Immature natural killer cell (primary cell): ENCODE data around the gene DDX19B. TPM values are rescaled to one million over a fixed set of nuclear protein-coding genes. Genes with fewer than 3 reads are reported as not detected.
"Not testable (repeated sequence)": the region's sequence is repeated elsewhere in the genome, so short reads cannot be mapped to it uniquely, and the experiment has no call there.

ENCODE experiments used
- DNase-seq, 3 donors: peaks; one replicate each; pipeline ENCODE4 v3.0.0; 2022; ENCODE audit warnings: mixed read lengths in 1 of 3
- H3K27ac Mint-ChIP-seq, 6 donors: one replicate each; pipeline ENCODE4 v1.8.0; 2020; ENCODE audit warnings: mixed read lengths in 6 of 6, mild to moderate bottlenecking in 5 of 6, inconsistent platforms in 4 of 6, moderate library complexity in 3 of 6
- H3K27me3 Mint-ChIP-seq, 3 donors: one replicate each; pipeline ENCODE4 v1.8.0; 2020 to 2021; ENCODE audit warnings: low read depth in 3 of 3, mild to moderate bottlenecking in 3 of 3, mixed read lengths in 3 of 3, moderate library complexity in 3 of 3, inconsistent platforms in 1 of 3
- H3K36me3 Mint-ChIP-seq, 3 donors: one replicate each; pipeline ENCODE4 v1.8.0; 2020; ENCODE audit warnings: mixed read lengths in 3 of 3, inconsistent platforms in 2 of 3, mild to moderate bottlenecking in 2 of 3
- H3K4me1 Mint-ChIP-seq, 2 donors: one replicate each; pipeline ENCODE4 v1.8.0; 2020; ENCODE audit warnings: inconsistent platforms in 2 of 2, mild to moderate bottlenecking in 2 of 2, mixed read lengths in 2 of 2, moderate library complexity in 1 of 2
- H3K4me3 Mint-ChIP-seq, 5 donors: one replicate each; pipeline ENCODE4 v1.8.0; 2020; ENCODE audit warnings: mild to moderate bottlenecking in 5 of 5, mixed read lengths in 5 of 5, inconsistent platforms in 3 of 5, moderate library complexity in 3 of 5
- H3K9me3 Mint-ChIP-seq, 6 donors: one replicate each; pipeline ENCODE4 v1.8.0; 2020; ENCODE audit warnings: mild to moderate bottlenecking in 6 of 6, mixed read lengths in 6 of 6, inconsistent platforms in 4 of 6, moderate library complexity in 3 of 6
- polyA plus RNA-seq, 3 donors: library from polyadenylated mRNA; unstranded; fragments of 300-500 nt; fragmentation: Illumina TruSeq; gene quantifications; one replicate each; pipeline ENCODE4 v1.2.3, GENCODE V29; 2021

DDX19B gene
- polyA plus RNA-seq, 3 donors from 2014 or later = 53.1 to 85.3 (median 68.7) TPM

DNA sequence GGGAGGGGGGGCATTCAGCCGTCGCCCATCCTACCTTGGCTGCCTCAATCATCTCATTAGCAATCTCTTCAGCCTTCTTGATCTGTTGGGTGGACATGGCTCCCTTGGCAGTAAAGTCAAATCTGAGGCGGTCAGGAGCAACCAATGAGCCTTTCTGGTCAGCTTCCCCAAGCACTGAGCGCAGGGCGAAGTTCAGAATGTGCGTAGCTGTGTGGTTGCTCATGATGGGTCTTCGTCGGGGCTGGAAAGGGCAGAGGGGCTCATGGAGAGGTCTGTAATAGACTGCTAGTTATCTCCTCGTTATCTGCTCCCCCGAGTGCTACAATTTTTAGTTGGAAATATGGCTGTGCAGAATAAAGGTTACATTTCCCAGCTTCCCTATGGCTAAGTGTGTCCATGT is 40.0 kb upstream of the DDX19B start:
- H3K36me3 Mint-ChIP-seq = peaks cover 12 to 34% (median 15%) of the 10 kb centered on the region in 3 donors
- no peak for DNase-seq
- H3K9me3 Mint-ChIP-seq = no peaks in the 10 kb centered on the region
- H3K4me3 Mint-ChIP-seq = no peak overlapping the region
- no peak overlapping the region for H3K27ac Mint-ChIP-seq
- no peaks in the 10 kb centered on the region for H3K27me3 Mint-ChIP-seq
- H3K4me1 Mint-ChIP-seq = no peaks in the 10 kb centered on the region

DNA sequence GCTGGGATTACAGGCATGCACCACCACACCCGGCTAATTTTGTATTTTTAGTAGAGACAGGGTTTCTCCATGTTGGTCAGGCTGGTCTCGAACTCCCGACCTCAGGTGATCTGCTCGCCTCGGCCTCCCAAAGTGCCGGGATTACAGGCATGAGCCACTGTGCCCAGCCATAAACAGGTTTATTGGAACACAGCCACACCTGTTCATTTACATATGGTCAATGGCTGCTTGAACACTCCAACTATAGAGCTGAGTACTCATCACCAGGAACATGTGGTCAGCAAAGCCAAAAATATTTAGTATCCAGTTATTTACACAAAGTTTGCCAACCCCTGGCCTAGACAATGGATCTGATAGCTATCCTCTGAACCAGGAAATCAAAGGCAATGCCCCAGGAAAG is 39.1 kb upstream of the DDX19B start:
- H3K9me3 Mint-ChIP-seq, H3K4me1 Mint-ChIP-seq: not testable (repeated sequence)
- H3K27ac Mint-ChIP-seq = peak overlapping the region in 1 of 6 donors; percentile 17

DNA sequence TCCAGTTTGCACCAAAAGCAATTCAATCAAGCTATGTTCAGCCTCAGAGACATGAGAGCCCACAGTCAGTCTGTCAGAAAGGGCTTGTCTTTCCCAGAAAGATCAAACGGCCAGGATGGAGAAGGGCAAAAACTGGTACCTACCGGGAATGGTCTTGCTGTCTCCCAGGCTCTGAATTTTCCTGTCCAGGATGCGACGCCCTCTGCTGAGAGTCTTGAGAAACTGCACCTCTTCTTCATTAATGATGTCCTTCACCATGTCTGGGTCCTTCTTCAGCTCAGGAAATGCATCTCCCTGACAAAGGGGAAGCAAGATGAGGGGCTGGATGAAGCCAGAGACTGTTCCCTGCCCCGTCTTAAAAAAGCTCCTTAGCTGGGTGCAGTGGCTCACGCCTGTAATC is 31.5 kb upstream of the DDX19B start:
- Mint-ChIP-seq H3K9me3 (no peaks in the 10 kb centered on the region), H3K27ac (peak overlapping the region in 1 of 6 donors; percentile 30), H3K27me3 (no peaks in the 10 kb centered on the region), H3K4me3 (no peak overlapping the region), H3K4me1 (no peaks in the 10 kb centered on the region), H3K36me3 (peaks cover 24 to 47% (median 28%) of the 10 kb centered on the region in 3 donors)
- peak in 2 of 3 donors; percentile 19 to 22 for DNase-seq

More for the DNA sequence above, 39.1 kb upstream of the DDX19B start:
- not testable (repeated sequence) for H3K27me3 Mint-ChIP-seq, H3K4me3 Mint-ChIP-seq, DNase-seq
- peaks cover 15 to 39% (median 18%) of the 10 kb centered on the region in 3 donors for H3K36me3 Mint-ChIP-seq

DNA sequence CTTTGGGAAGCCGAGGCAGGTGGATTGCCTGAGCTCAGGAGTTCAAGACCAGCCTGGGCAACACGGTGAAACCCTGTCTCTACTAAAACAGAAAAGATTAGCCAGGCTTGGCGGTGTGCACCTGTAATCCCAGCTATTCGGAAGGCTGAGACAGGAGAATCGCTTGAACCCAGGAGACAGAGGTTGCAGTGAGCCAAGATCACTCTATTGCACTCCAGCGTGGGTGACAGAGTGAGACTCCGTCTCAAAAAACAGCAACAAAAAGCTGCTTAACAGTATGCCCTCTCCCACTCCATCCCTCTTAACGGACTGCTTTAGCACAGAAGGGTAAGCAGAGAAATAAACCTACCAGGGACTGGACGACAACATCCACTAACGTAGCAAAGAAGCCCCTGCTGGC is 31.1 kb upstream of the DDX19B start:
- peak overlapping the region in 1 of 6 donors; percentile 30 for H3K27ac Mint-ChIP-seq
- DNase-seq, H3K4me1 Mint-ChIP-seq, H3K9me3 Mint-ChIP-seq, H3K4me3 Mint-ChIP-seq, H3K27me3 Mint-ChIP-seq: not testable (repeated sequence)
- peaks cover 24 to 48% (median 28%) of the 10 kb centered on the region in 3 donors for H3K36me3 Mint-ChIP-seq

DNA sequence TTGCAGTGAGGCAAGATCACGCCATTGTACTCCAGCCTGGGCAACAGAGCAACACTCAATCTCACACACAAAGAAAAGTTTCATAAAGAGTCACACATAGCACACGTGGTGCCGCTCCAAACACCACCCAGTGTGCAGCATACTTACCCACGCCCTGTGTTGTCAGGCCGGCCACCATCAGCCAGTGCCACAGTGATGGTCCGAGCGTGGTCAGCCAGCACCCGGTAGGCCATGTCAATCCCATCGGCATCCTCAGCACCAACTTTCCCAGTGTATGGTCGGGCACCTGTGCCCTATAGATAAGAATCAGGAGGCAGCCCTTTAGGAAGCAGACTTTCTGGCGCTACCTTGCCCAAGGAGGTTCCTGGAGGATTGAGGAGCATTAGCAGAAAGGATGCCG is 29.5 kb upstream of the DDX19B start:
- Mint-ChIP-seq H3K4me1 (no peaks in the 10 kb centered on the region), H3K36me3 (peaks cover 24 to 52% (median 32%) of the 10 kb centered on the region in 3 donors), H3K4me3 (no peak overlapping the region)

DNA sequence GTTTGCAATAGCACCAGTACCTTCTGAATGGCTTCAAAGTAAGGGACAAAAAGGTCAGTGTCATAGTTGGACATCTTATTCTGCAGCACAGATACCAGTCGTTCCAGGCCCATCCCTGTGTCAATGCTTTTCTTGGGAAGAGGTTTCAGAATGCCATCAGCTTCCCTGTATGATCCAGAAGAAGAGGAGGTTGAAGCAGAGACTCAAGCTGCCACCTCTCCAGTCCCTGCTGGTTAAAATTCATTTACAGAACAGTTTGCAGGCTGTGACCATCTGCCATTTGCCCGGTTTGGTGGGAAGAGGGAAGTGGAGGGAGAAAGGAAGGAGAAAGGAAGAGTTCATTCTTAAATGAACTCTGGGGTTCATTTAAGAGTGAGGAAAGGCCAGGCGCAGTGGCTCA is 28.8 kb upstream of the DDX19B start:
- Mint-ChIP-seq H3K9me3 (no peaks in the 10 kb centered on the region), H3K27me3 (no peaks in the 10 kb centered on the region), H3K27ac (no peak overlapping the region), H3K4me3 (no peak overlapping the region), H3K36me3 (peaks cover 18 to 45% (median 29%) of the 10 kb centered on the region in 3 donors), H3K4me1 (no peaks in the 10 kb centered on the region)
- no peak for DNase-seq

More for the DNA sequence above, 29.5 kb upstream of the DDX19B start:
- no peaks in the 10 kb centered on the region for H3K27me3 Mint-ChIP-seq
- no peak overlapping the region for H3K27ac Mint-ChIP-seq
- DNase-seq = no peak
- H3K9me3 Mint-ChIP-seq = no peaks in the 10 kb centered on the region

DNA sequence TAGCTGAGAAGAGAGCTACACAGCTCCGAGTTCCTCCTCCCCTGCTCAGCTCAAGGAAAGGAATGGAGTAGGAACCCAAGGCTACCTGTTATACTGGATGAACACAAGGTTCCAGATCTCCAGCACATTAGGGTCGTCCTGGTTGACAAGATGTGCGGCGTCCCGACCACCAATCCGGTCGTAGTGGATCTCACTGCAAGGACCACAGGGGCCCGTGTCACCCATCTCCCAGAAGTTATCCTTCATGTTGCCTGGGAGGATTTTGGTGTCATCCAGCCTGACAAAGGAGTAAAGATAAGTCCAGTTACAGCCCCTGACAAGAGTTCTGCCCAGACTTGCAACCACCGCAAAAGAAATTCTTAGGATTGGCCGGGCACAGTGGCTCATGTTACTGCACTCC is 27.3 kb upstream of the DDX19B start:
- Mint-ChIP-seq H3K4me3 (no peak overlapping the region), H3K9me3 (no peaks in the 10 kb centered on the region), H3K27ac (no peak overlapping the region), H3K4me1 (peaks cover 0 to 5% of the 10 kb centered on the region in 2 donors), H3K27me3 (no peaks in the 10 kb centered on the region), H3K36me3 (peaks cover 20 to 46% (median 29%) of the 10 kb centered on the region in 3 donors)
- DNase-seq = no peak

DNA sequence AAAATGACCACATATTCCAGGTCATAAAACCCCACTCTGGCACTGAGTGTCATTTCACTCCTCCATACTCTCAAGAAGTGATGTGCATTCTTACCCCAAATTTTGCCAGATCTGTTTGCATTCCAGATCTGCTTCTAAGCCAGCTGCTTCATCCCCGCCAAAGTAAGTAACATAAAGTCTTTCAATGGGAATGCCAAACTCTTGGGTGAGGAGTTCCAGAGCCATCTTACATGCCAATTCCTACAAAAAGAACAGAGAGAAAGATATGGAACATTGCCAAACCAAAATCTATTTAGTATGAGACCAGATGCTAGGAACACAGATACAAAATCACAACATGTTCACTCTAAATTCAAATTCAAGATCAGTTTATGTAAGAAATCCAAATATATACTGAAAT is 22.6 kb upstream of the DDX19B start:
- no peak for DNase-seq
- peaks cover 0 to 6% of the 10 kb centered on the region in 2 donors for H3K4me1 Mint-ChIP-seq
- H3K27me3 Mint-ChIP-seq = no peaks in the 10 kb centered on the region
- peak overlapping the region in 1 of 6 donors; percentile 34 for H3K27ac Mint-ChIP-seq
- peaks cover 12 to 40% (median 24%) of the 10 kb centered on the region in 3 donors for H3K36me3 Mint-ChIP-seq
- no peak overlapping the region for H3K4me3 Mint-ChIP-seq
- H3K9me3 Mint-ChIP-seq = no peaks in the 10 kb centered on the region

DNA sequence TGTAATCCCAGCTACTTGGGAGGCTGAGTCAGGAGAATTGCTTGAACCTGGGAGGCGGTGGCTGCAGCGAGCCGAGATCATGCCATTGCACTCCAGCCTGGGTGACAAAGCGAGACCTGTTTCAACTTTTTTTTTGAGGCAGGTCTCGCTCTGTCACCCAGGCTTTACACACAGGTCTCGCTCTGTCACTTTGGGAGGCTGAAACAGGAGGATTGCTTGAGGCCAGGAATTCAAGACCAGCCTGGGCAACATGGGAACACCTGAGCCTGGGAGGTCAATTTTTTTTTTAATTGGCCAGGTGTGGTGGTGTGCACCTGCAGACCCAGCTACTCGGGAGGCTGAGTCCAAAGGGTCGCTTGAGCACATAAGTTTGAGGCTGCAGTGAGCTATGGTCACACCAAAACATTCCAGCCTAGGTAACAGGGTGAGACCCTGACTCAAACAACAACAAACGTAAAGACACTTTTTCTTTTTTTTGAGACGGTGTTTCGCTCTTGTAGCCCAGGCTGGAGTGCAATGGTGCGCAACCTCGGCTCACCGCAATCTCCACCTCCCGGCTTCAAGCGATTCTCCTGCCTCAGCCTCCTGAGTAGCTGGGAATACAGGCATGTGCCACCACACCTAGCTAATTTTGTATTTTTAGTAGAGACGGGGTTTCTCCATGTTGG is 11.5 kb upstream of the DDX19B start:
- Mint-ChIP-seq H3K4me1 (peaks cover 37% of the 10 kb centered on the region in 2 donors), H3K27ac (peak overlapping the region in 1 of 6 donors; percentile 59), H3K4me3 (peak overlapping the region in 4 of 5 donors; percentile 53 to 69 (median 64))
- DNase-seq, H3K9me3 Mint-ChIP-seq, H3K36me3 Mint-ChIP-seq, H3K27me3 Mint-ChIP-seq: not testable (repeated sequence)

DNA sequence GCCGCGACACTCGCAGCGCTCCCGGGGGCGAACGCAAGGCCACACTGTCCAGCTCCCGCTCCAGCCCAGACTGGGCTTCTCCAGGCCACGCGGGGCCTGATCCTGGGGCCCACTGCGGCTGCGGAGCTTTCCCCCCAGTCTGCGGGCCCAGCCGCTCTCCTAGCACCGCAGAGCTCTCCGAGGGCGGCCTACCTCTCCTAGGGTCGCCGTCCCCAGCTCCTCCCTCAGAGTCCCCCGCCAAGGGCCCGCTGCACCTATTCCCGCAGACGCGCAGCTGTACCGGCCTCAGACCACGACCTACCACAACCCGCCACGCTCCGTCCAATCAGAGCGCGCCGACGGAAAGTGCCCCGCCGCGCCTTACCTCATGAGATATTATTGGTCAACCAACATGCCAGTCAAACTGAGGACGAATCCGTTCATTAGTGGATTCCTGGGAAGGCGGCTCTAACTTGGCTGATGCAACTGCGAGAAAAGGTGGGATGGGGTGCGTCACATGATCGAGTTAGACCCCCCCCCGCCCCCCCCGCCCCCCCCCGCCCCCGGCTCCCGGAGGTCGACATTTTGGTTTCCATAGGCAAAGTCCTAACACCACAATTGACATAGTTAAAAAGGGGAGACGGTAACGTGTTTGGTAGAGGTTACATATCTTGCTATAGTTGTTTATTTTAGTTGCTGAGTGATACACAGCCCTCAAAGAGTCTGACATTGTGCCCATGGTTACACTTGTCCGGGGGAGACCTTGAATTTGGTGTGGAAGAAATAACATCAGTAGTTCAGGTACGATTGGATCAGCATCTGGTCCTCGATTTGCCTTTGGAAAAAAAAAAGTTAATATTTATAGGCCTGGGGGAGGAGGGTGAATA is 9.5 kb upstream of the DDX19B start, which contains the start of gene AARS1:
Gene AARS1, minus strand, starts transcription at position 278 of the 866 bp plus-strand sequence. CDS start 6,743 bp downstream, outside the sequence.
- H3K36me3 Mint-ChIP-seq = no peaks in the 10 kb centered on the region
- H3K27ac Mint-ChIP-seq = peak within 1 kb of the TSS; percentile 89 to 99 (median 96)
- peak; percentile 97 to 98 (median 97) for DNase-seq
- peaks cover 19 to 20% of the 10 kb centered on the region in 2 donors for H3K4me1 Mint-ChIP-seq
- peaks cover 3 to 6% (median 5%) of the 10 kb centered on the region in 3 donors for H3K27me3 Mint-ChIP-seq
- no peaks in the 10 kb centered on the region for H3K9me3 Mint-ChIP-seq
- H3K4me3 Mint-ChIP-seq = peak within 1 kb of the TSS; percentile 91 to 99 (median 99)

DNA sequence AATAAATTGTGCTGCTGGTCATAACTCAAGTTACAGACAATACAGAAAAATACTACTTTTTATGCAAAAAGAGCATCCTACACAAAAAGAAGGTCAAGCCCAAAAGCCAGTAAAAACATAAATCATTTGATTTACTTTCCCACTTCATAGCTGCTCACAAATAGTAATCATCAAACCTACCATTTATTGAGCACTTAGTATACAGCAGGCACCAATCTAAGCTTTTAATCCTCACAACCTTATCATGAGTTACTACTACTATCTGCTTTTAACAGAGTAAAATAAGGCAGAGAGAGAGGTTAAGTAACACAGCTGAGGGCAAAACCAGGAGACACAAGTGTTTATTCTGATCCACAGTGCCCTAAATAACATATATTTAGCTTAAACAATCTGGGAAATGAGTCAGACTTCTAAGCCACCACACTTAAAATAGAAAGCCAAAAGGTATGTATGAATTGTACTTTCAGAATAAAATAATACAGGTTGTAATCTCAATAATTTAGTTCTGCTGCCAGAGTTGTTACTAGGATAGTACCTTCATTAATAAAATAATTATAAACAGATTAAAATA is 8.0 kb upstream of the DDX19B start:
- Mint-ChIP-seq H3K4me3 (no peak overlapping the region), H3K27ac (peak overlapping the region in 4 of 6 donors; percentile 13 to 63 (median 18)), H3K9me3 (no peaks in the 10 kb centered on the region), H3K27me3 (peaks cover 3 to 6% (median 3%) of the 10 kb centered on the region in 3 donors), H3K4me1 (peaks cover 13 to 20% of the 10 kb centered on the region in 2 donors), H3K36me3 (no peaks in the 10 kb centered on the region)
- no peak for DNase-seq

DNA sequence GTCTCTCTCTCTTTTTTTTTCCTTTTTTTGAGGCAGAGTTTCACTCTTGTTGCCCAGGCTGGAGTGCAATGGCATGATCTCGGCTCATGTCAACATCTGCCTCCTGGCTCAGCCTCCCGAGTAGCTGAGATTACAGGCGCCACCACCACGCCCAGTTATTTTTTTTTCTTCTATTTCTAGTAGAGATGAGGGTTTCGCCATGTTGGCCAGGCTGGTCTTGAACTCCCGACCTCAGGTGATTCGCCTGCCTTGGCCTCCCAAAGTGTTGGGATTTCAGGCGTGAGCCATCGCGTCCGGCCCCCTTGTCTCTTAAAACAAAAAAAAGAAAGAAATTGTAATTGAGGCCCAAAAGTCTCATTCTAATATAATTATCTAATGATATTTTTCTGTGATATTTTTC is 6.8 kb upstream of the DDX19B start:
- H3K4me1 Mint-ChIP-seq = peaks cover 13 to 20% of the 10 kb centered on the region in 2 donors
- not testable (repeated sequence) for H3K9me3 Mint-ChIP-seq, H3K36me3 Mint-ChIP-seq, H3K27ac Mint-ChIP-seq, H3K27me3 Mint-ChIP-seq, DNase-seq, H3K4me3 Mint-ChIP-seq

DNA sequence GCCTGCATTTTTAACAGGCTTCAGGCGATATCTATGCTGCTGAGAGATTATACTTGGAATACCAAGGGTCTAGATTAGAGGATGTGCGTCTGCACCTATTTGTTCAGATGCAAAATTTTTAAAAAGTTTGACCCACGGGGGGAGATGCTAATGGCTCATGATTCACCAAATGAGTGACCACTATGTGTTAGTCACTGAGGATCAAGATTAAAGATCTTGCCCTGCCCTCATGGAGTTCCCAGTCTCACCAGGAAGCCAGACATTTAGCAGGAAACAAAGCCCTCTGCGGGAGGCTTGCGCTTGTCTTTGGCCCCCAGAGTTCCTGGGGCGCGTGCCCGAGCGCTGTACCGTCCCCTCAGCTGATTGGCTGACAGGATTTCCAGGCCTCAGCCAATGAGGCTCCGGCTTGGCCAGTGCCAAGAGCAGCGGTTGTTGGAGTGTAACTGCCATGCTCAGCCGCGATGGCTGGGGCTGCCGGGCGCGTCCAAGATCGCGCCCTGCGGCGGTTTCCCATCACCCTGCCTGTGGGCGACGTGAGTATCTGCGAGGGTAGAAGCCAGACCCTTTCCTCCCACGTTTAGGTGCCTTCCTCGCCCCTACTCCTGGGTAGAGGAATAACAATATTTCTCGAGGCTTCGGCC is 4.5 kb upstream of the DDX19B start:
- H3K4me1 Mint-ChIP-seq = peaks cover 14 to 18% of the 10 kb centered on the region in 2 donors
- H3K27ac Mint-ChIP-seq = no peak overlapping the region
- peaks cover 2 to 6% (median 6%) of the 10 kb centered on the region in 3 donors for H3K27me3 Mint-ChIP-seq
- H3K4me3 Mint-ChIP-seq = no peak overlapping the region
- no peaks in the 10 kb centered on the region for H3K9me3 Mint-ChIP-seq
- H3K36me3 Mint-ChIP-seq = no peaks in the 10 kb centered on the region
- no peak for DNase-seq
